Left kidney (tissue), 2 donors: ENCODE data around the gene AURKB. TPM values are rescaled to one million over a fixed set of nuclear protein-coding genes. Genes with fewer than 3 reads are reported as not detected.
"Not testable (repeated sequence)": the region's sequence is repeated elsewhere in the genome, so short reads cannot be mapped to it uniquely, and the experiment has no call there.

Experiments
- DNase-seq: peaks from one replicate; pipeline ENCODE4 v3.0.0-alpha.2; 2013
- polyA plus RNA-seq: library from polyadenylated mRNA; unstranded; fragments of 120-200 nt; gene quantifications from one replicate; pipeline ENCODE4 v1.2.1, GENCODE V29; 2013; ENCODE audit not compliant: insufficient read length

Gene AURKB
- polyA plus RNA-seq, 1 donor, result 49.9 TPM

GRCh38 chr17:8189041-8189710, 21.2 kb downstream of the AURKB start:
- DNase-seq, result no peak

GRCh38 chr17:8188263-8188839, 22.0 kb downstream of the AURKB start:
- DNase-seq, result no peak

- peak; percentile 96 for DNase-seq
Measured at GRCh38 chr17:8187517-8188262, 22.7 kb downstream of the AURKB start.

- DNase-seq, result peak; percentile 94
Measured at GRCh38 chr17:8186787-8187516, 23.4 kb downstream of the AURKB start.

GRCh38 chr17:8186446-8186786, 24.0 kb downstream of the AURKB start:
- no peak for DNase-seq

- DNase-seq, result peak; percentile 82
Measured at GRCh38 chr17:8185582-8186445, 24.6 kb downstream of the AURKB start.

- no peak for DNase-seq
Measured at GRCh38 chr17:8176998-8177731, 33.2 kb downstream of the AURKB start.

- DNase-seq, result peak; percentile 88
Measured at GRCh38 chr17:8176197-8176940, 34.0 kb downstream of the AURKB start, which contains the start of gene TMEM107. Gene TMEM107 (minus strand): TSS chr17:8176380. CDS start chr17:8176286, 94 bp downstream.

GRCh38 chr17:8175795-8176196, 34.6 kb downstream of the AURKB start:
- no peak for DNase-seq

GRCh38 chr17:8173871-8174322, 36.5 kb downstream of the AURKB start:
- no peak for DNase-seq

GRCh38 chr17:8173056-8173870, 37.1 kb downstream of the AURKB start:
- peak; percentile 93 for DNase-seq

- DNase-seq, result not testable (repeated sequence)
Measured at GRCh38 chr17:8170186-8170585, 40.2 kb downstream of the AURKB start.

- DNase-seq, result no peak
Measured at GRCh38 chr17:8167526-8167925, 42.8 kb downstream of the AURKB start.

- DNase-seq, result no peak
Measured at GRCh38 chr17:8166731-8167130, 43.6 kb downstream of the AURKB start.

- DNase-seq, result no peak
Measured at GRCh38 chr17:8164815-8165131, 45.6 kb downstream of the AURKB start.

GRCh38 chr17:8163978-8164814, 46.2 kb downstream of the AURKB start:
- no peak for DNase-seq

- DNase-seq, result no peak
Measured at GRCh38 chr17:8162997-8163977, 47.1 kb downstream of the AURKB start.
